G401 (cell line): ENCODE measurements around the gene GRM8. TPM values are rescaled to one million over a fixed set of nuclear protein-coding genes. Genes with fewer than 3 reads are reported as not detected.
"Not testable (repeated sequence)": the region's sequence is repeated elsewhere in the genome, so short reads cannot be mapped to it uniquely, and the experiment has no call there.

Experiments
- DNase-seq: peaks from one replicate; pipeline ENCODE4 v3.0.0-alpha.2; 2015; ENCODE audit warnings: low spot score
- in situ Hi-C: cut with HindIII; loops from 2 replicates; pipeline ENCODE4 v1.10.0; 2016; ENCODE audit warnings: low sequenced_read_pairs, mixed read lengths
- total RNA-seq: library from RNA; depleted of rRNA; stranded (reverse); fragments of >200 nt; shearing (Covaris generic); gene quantifications from 2 replicates; pipeline ENCODE4 v1.2.3, GENCODE V29; 2014

GRM8 gene
- total RNA-seq, 1 experiment from 2014 or later: not detected

DNA sequence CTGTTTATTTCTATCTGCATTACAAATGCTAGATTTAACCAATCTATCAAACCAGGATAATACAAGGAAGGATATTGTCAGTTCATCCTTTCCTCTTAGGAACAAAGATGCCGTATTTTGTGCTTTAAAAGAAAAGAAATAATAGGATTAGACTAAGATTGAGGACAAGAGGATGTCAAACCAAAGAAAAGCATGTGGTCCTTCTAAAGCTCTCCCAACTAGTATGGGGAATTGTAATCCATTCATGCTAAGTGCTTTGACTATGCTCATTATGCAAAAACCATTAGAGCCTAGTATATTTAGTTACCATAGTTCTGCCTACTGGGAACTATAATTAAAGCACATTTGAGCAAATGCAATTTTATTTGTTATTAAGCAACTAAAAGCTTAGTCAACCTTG lies 280.2 kb downstream of the GRM8 start:
- no peak for DNase-seq
- in situ Hi-C loops: no loop called here

- no peak for DNase-seq
- in situ Hi-C loops: no loop called here
These were observed 293.1 kb downstream of the GRM8 start for GRCh38 chr7:126959649-126960048.

DNA sequence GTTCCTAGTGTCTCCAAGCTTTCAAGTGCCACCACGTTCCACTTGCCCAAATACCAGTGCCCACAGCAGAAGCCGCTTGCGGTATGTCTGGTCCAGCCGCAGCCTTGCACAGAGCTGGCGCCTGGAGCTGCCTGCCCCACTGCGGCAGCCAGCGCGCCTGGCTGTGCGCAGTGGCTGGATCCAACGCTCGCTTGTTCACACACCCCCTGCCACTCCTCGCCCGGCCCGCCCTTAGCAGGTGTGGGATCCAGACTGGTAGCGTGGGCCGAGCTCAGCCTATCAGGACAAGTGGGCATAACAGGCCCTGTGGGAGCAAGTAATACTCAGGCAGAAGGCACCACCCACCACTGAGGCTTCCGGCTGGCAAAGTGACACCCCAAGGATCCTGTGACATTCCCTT lies 294.4 kb downstream of the GRM8 start:
- in situ Hi-C loops: no loop called here
- DNase-seq: no peak

DNA sequence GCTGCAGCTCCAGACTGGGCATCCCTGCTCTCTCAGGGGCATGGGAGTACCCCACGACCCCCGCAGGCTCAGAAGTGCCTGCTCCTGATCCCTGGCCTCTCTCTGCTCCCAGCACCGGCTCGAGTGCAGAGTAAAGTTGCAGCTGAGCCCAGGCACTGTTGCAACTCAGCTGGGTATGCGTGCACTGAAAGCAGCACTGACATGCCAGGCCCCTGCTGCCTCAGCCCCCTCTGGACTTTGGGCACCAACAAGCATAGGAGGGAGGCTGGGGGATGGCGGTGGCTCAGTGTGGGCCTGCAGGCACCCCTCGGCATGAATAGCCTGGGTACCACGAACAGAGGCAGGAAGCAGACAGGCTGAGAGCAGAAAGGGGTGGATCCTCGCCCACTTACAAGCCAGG lies 295.3 kb downstream of the GRM8 start:
- DNase-seq: no peak
- in situ Hi-C loops: no loop called here

DNA sequence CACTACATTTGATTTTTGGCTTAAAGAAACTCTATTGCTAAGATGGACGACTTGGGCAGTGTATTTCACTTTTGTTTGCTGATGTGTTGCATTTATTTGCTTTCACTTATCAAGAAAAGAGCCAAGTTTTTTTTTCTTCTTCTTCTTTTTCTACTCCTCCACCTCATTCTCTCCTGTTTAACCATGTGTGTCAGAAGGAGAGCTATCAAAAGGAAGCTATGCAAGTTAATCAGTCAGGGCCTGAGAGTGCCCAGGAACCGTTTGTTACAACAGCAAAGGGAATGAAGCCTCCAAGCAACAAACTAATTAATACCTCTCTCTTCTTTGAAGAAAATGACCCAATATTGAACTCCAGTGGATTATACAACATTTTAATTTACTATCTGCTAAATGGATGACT lies 299.3 kb downstream of the GRM8 start:
- no peak for DNase-seq
- in situ Hi-C loops: no loop called here

- DNase-seq: no peak
- in situ Hi-C loops: no loop called here
These were observed 304.1 kb downstream of the GRM8 start for GRCh38 chr7:126948664-126949063.

- in situ Hi-C loops: no loop called here
These were observed 311.9 kb downstream of the GRM8 start for GRCh38 chr7:126940723-126941307.

DNA sequence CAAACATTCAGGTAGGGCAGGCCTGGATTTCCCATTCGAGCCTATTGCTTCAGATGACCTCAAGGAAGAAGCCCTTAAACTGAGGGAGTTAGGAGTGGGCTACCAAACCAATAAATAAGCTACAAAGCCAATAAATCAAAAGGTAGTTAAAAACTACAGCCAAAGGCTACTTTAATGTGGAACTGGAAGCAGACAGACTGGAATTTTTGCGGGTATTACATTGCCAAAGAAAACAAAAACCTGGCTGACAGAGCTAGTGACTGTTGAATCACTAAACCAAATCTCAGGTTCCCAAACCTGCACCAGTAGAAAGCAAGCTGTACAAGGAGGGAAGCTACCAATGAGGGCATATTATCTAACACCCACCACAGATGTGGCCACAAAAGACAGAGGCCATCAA lies 315.6 kb downstream of the GRM8 start:
- no peak for DNase-seq
- in situ Hi-C loops: no loop called here

More at GRCh38 chr7:126940723-126941307, 311.9 kb downstream of the GRM8 start:
- no peak for DNase-seq

GRCh38 chr7:126931581-126931980 lies 321.2 kb downstream of the GRM8 start:
- in situ Hi-C loops: no loop called here

DNA sequence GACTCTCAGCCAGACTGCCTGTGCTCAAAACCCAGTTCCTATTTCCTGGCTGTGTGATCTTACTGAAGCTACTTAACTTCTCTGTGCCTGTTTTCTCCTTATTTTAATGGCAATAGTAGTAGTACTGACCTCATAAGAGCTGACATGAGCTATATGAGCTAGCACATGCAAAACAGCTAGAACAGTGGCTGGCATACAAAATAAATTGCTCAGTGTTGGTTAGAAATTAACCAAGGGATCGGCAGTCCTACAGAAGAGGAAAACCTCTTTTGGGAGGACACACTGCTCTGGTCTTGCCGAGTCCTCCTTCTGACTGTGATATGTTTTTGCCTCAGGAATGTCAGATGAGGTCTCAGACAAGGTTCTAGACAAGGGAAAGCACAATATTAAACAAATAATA lies 322.6 kb downstream of the GRM8 start:
- in situ Hi-C loops: no loop called here
- no peak for DNase-seq

More at GRCh38 chr7:126931581-126931980, 321.2 kb downstream of the GRM8 start:
- no peak for DNase-seq

DNA sequence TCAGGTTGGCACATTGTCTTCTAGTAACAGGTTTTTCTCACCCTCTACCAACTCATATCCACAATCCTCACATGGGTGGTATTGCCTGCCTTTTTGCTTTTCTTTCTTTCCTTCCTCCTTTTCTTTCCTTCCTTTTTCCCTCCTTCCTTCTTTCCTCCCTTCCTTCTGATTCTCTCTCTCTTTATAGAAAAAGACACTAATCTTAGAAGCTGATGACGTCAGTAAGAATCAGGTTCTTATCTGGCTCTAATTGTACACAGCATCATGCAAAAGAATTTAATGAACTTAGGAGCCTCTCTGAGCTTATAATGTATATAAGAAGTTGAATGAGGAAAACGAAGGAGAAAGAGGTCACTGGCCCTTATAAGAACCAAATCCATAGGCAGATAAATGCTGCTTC lies 328.3 kb downstream of the GRM8 start:
- DNase-seq: no peak
- in situ Hi-C loops: no loop called here

DNA sequence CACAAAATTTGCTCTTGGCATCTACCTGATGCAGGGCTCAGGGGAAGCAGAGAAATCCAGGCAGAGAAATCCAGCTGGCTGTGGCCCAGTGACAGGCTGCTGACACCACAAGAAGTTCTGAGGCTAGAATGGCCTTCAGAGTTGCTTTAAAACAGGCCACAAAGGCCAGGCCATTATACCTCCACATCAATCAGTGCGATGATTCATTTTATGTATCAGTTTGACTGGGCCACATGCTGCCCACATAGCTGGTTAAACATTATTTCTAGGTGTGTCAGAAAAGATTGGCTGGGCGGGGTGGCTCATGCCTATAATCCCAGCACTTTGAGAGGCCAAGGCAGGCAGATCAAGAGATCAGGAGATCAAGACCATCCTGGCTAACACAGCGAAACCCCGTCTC lies 341.1 kb downstream of the GRM8 start:
- in situ Hi-C loops: not testable (repeated sequence)

DNA sequence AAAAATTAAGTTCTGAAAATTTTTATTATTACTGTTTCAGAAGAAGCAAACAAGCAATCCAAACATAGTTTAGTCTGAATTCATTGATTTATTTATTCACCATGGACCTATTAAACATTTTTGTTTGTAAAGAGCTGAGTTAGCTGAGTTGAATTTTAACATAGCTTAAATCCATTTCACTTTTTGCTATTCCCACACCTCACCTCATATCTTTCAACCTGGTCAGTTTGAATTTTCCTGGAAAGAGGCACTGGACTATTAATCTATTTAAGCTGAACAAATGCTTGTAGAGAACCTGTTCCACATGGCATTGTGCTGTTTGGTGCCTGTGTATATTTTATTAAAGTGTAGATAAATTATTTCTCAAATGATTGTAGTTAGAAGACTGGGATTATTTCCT lies 344.2 kb downstream of the GRM8 start:
- in situ Hi-C loops, DNase-seq: not testable (repeated sequence)

More for the DNA sequence above, 341.1 kb downstream of the GRM8 start:
- DNase-seq: not testable (repeated sequence)

DNA sequence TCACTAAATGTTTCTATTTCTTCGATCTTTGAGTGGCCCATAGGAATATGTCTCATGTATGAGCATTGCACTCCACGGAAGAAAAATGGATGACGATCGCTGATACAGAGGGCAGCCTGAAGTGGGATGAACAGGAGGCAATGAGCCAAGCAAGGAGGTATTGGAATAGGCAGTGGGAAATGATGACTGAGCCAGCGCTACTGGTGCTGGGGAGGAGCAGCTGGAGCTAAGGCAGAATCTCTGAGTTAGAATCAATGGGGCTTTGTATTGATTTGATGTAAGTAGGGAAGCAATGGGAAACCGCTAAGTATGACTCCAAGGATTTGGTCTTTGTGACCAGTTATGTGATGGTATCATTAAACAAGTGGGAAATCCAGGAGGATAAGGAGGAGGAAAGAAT lies 345.1 kb downstream of the GRM8 start:
- DNase-seq, in situ Hi-C loops: not testable (repeated sequence)

DNA sequence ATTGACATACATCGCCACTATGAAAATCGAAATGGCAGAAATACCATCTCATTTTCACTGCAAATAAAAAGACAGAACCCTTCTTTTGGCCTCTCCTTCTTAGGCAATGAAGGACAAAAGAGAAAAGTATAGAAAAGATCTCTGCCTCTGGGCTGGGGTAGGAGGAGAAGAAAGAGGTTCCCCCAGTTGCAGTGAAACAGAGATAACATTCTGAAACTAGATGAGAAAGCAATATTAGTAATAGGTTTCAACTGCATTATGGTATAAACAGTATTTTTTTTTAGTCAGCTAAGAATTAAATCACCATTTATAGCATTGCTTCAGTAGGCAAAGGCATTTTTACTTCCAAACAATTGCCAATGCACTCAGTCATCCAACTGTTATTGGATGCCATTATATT lies 347.5 kb downstream of the GRM8 start:
- DNase-seq, in situ Hi-C loops: not testable (repeated sequence)

- DNase-seq, in situ Hi-C loops: not testable (repeated sequence)
These were observed 351.5 kb downstream of the GRM8 start for GRCh38 chr7:126901041-126901765.

DNA sequence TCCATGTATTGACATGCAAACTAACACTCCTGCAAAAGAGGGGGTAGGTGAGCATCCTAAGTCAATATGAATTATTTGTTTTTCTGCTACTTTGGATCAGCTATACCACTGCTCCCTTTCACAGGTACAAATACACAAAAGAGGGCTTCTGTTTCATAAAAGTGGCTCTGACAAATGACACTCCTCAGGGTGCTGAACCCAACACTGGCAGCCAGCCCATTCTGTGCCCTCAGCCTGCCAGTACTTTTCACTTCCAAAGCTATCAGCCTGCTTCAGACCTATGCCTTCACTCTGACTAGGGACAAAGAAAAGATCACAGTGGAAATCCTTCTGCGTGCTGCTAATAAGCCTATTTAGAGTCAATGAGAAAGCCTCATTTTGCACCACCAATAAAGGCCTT lies 364.8 kb downstream of the GRM8 start:
- in situ Hi-C loops, DNase-seq: not testable (repeated sequence)

GRCh38 chr7:126887560-126887959 lies 365.2 kb downstream of the GRM8 start:
- in situ Hi-C loops, DNase-seq: not testable (repeated sequence)

DNA sequence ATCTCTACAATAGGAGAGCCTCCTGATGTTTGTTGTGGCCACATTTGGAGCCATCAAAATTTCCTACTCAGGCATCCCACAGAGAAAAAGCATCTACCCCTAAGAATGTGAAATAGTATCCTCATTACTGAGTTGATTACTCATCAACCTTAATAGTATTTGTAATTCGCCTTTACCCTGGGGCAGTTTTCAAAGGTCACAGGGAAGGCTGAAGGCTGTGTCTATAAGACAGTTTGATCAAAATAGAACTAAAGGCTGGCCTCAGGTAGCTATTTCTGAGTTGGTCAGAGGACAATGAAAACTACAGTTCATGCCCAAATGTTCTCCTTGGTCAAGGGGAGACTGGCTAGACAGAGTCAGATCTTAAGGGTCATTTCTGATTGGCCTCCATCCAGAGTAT lies 370.0 kb downstream of the GRM8 start:
- DNase-seq, in situ Hi-C loops: not testable (repeated sequence)

DNA sequence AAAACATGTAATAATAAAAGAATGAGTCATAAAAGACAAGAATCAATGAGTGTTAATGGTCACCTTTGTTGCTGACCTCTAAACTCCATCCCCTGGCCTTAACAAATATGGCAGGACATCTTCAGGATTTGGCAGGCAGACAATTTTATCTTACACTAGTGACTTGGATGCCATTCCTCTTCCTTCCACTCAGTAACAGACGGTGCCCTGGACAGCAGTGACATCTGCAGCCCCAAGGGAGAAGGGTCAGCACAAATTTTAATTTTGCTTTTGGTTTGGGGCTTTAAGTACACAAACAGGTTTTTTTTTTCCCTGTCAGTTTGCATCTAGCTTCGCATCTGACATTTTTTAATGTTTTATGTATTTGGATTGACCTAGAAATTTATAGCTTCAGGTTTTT lies 370.8 kb downstream of the GRM8 start:
- in situ Hi-C loops, DNase-seq: not testable (repeated sequence)

- in situ Hi-C loops: no loop called here
These were observed 371.4 kb downstream of the GRM8 start for GRCh38 chr7:126881315-126881714.

More at GRCh38 chr7:126881315-126881714, 371.4 kb downstream of the GRM8 start:
- DNase-seq: no peak
